Measurements from ENCODE around the gene EP400. TPM values are rescaled to one million over a fixed set of nuclear protein-coding genes. Genes with fewer than 3 reads are reported as not detected.

EP400 gene
- total and polyA plus RNA-seq, 2 experiments from 2014 or later = 10.3 to 12.3 TPM

- Histone ChIP-seq H3K9me3 (ENCODE audit: low read depth) (no peaks in the 10 kb centered on the region), H3K36me3 (replicated peaks; ENCODE audit: insufficient read depth, low read depth) (no peaks in the 10 kb centered on the region), H4K20me1 (ENCODE audit: insufficient read depth, poor library complexity, severe bottlenecking) (no peaks in the 10 kb centered on the region), H2AFZ (no peak overlapping the region), H3K27me3 (no peaks in the 10 kb centered on the region), H3K4me3 (no peak overlapping the region), H3K4me2 (no peak overlapping the region), H3K79me2 (no peaks in the 10 kb centered on the region), H3K4me1 (ENCODE audit: insufficient read depth) (no peaks in the 10 kb centered on the region), H3K9me2 (replicated peaks; ENCODE audit: insufficient read depth) (no peaks in the 10 kb centered on the region), H3K27ac (no peak overlapping the region)
- TF ChIP-seq CTCF (IDR thresholded peaks at IDR 0.05; ENCODE audit: poor library complexity) (no peak), EZH2 (IDR thresholded peaks at IDR 0.05; ENCODE audit: borderline replicate concordance) (no peak), EZH2phosphoT487 (IDR thresholded peaks at IDR 0.05; ENCODE audit: low read depth, severe bottlenecking, unreplicated experiment) (no peak)
- 96% methylated on average over 12 of the region's 12 CpGs for whole genome bisulfite sequencing (ENCODE audit: low lambda C conversion rate, missing lambda C conversion rate)
- no peak for DNase-seq (ENCODE audit: low spot score)
These were observed 7.1 kb upstream of the EP400 start for GRCh38 chr12:131942671-131943070.

- Histone ChIP-seq H3K9me3 (ENCODE audit: low read depth) (no peaks in the 10 kb centered on the region), H3K27ac (no peak overlapping the region), H3K4me1 (ENCODE audit: insufficient read depth) (no peaks in the 10 kb centered on the region), H3K36me3 (replicated peaks; ENCODE audit: insufficient read depth, low read depth) (no peaks in the 10 kb centered on the region), H3K4me3 (no peak overlapping the region), H3K79me2 (no peaks in the 10 kb centered on the region), H2AFZ (no peak overlapping the region), H3K4me2 (no peak overlapping the region), H3K27me3 (no peaks in the 10 kb centered on the region), H4K20me1 (ENCODE audit: insufficient read depth, poor library complexity, severe bottlenecking) (no peaks in the 10 kb centered on the region), H3K9me2 (replicated peaks; ENCODE audit: insufficient read depth) (no peaks in the 10 kb centered on the region)
- DNase-seq (ENCODE audit: low spot score) = no peak
- TF ChIP-seq EZH2phosphoT487 (IDR thresholded peaks at IDR 0.05; ENCODE audit: low read depth, severe bottlenecking, unreplicated experiment) (no peak), CTCF (IDR thresholded peaks at IDR 0.05; ENCODE audit: poor library complexity) (no peak), EZH2 (IDR thresholded peaks at IDR 0.05; ENCODE audit: borderline replicate concordance) (no peak)
- 97% methylated on average over 8 of the region's 8 CpGs for WGBS (ENCODE audit: low lambda C conversion rate, missing lambda C conversion rate)
These were observed 6.4 kb upstream of the EP400 start for GRCh38 chr12:131943389-131943788.

DNA sequence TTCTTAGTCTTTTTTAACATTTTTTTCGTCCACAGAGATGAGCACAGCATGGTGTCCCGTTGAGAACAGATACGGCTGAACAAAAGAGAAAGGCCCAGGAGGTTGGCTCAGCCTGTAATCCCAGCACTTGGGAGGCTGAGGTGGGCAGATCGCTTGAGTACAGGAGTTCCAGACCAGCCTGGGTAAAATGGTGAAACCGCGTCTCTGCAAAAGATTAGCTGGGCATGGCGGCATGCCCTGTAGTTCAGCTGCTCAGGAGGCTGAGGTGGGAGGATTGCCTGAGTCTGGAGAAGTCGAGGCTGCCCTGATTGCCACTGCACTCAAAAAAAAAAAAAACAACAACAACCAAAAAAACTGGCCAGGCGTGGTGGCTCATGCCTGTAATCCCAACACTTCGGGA lies 5.9 kb upstream of the EP400 start:
- H2AFZ ChIP-seq = no peak overlapping the region
- TF ChIP-seq CTCF (IDR thresholded peaks at IDR 0.05; ENCODE audit: poor library complexity) = no peak
- no peak for TF ChIP-seq EZH2 (IDR thresholded peaks at IDR 0.05; ENCODE audit: borderline replicate concordance)
- TF ChIP-seq EZH2phosphoT487 (IDR thresholded peaks at IDR 0.05; ENCODE audit: low read depth, severe bottlenecking, unreplicated experiment) = no peak
- H3K36me3 ChIP-seq (replicated peaks; ENCODE audit: insufficient read depth, low read depth) = no peaks in the 10 kb centered on the region
- H3K4me2 ChIP-seq = no peak overlapping the region
- WGBS (ENCODE audit: low lambda C conversion rate, missing lambda C conversion rate) = 96% methylated on average over 10 of the region's 10 CpGs
- H3K9me3 ChIP-seq (ENCODE audit: low read depth) = no peaks in the 10 kb centered on the region
- H3K4me3 ChIP-seq = no peak overlapping the region
- no peaks in the 10 kb centered on the region for H3K4me1 ChIP-seq (ENCODE audit: insufficient read depth)
- no peaks in the 10 kb centered on the region for H3K79me2 ChIP-seq
- H3K9me2 ChIP-seq (replicated peaks; ENCODE audit: insufficient read depth) = no peaks in the 10 kb centered on the region
- no peaks in the 10 kb centered on the region for H4K20me1 ChIP-seq (ENCODE audit: insufficient read depth, poor library complexity, severe bottlenecking)
- no peaks in the 10 kb centered on the region for H3K27me3 ChIP-seq
- H3K27ac ChIP-seq = no peak overlapping the region
- DNase-seq (ENCODE audit: low spot score) = no peak
